ENCODE results near the gene CDK19.

The CDK19 gene

GRCh38 chr6:110655821-110656220, 159.4 kb downstream of the CDK19 start:
- Histone ChIP-seq H2BK120ac (ENCODE audit: low read depth, low read length) (no peak overlapping the region), H3K4me2 (ENCODE audit: low read length, poor library complexity, severe bottlenecking) (no peak overlapping the region), H3K27ac (ENCODE audit: low read length, poor library complexity, severe bottlenecking) (no peak overlapping the region), H3K23ac (ENCODE audit: low read length in 2 of 2) (no peak overlapping the region), H2AK5ac (ENCODE audit: low read length, severe bottlenecking) (no peak overlapping the region), H2AFZ (ENCODE audit: low read depth, low read length) (no peak overlapping the region), H3K4me1 (ENCODE audit: control insufficient read depth, insufficient read depth, low read depth, low read length) (no peaks in the 10 kb centered on the region), H3K14ac (ENCODE audit: low read length in 2 of 2) (no peak overlapping the region), H3K4ac (ENCODE audit: low read depth in 1 of 2, low read length in 2 of 2) (no peak overlapping the region), H2BK15ac (ENCODE audit: low read depth, poor library complexity, severe bottlenecking) (no peak overlapping the region), H2BK12ac (ENCODE audit: low read length in 2 of 2) (no peak overlapping the region), H3K79me1 (replicated peaks; ENCODE audit: low read length, poor library complexity, severe bottlenecking) (peaks cover 6% of the 10 kb centered on the region), H3K9ac (ENCODE audit: low read length) (no peak overlapping the region), H4K8ac (ENCODE audit: low read length) (no peak overlapping the region), H3K4me3 (ENCODE audit: insufficient read depth in 1 of 2, low read depth in 1 of 2, low read length in 2 of 2) (no peak overlapping the region), H3K36me3 (ENCODE audit: control insufficient read depth in 1 of 2, insufficient read depth in 2 of 2, low read depth in 1 of 2, low read length in 2 of 2) (peaks cover 0 to 7% of the 10 kb centered on the region in 2 experiments), H3K9me3 (ENCODE audit: control insufficient read depth, low read length) (no peaks in the 10 kb centered on the region), H4K91ac (ENCODE audit: low read length) (no peak overlapping the region), H3K27me3 (ENCODE audit: control insufficient read depth in 1 of 2, insufficient read depth in 1 of 2, low read length in 2 of 2) (no peaks in the 10 kb centered on the region), H3K18ac (ENCODE audit: low read depth in 1 of 2, low read length in 2 of 2) (no peak overlapping the region), H2BK5ac (ENCODE audit: low read depth, low read length, poor library complexity, severe bottlenecking) (no peak overlapping the region)
- no peak for DNase-seq
- WGBS, result 100% methylated on average over 1 of the region's 1 CpG

- H4K91ac ChIP-seq (ENCODE audit: low read length), result no peak overlapping the region
- no peak overlapping the region for H2BK15ac ChIP-seq (ENCODE audit: low read depth, poor library complexity, severe bottlenecking)
- no peak overlapping the region for H3K27ac ChIP-seq (ENCODE audit: low read length, poor library complexity, severe bottlenecking)
- H3K9me3 ChIP-seq (ENCODE audit: control insufficient read depth, low read length), result no peaks in the 10 kb centered on the region
- no peak overlapping the region for H3K18ac ChIP-seq (ENCODE audit: low read depth in 1 of 2, low read length in 2 of 2)
- no peak overlapping the region for H3K4me2 ChIP-seq (ENCODE audit: low read length, poor library complexity, severe bottlenecking)
- H2BK120ac ChIP-seq (ENCODE audit: low read depth, low read length), result no peak overlapping the region
- no peak overlapping the region for H2BK5ac ChIP-seq (ENCODE audit: low read depth, low read length, poor library complexity, severe bottlenecking)
- no peak overlapping the region for H2BK12ac ChIP-seq (ENCODE audit: low read length in 2 of 2)
- no peaks in the 10 kb centered on the region for H3K36me3 ChIP-seq (ENCODE audit: control insufficient read depth in 1 of 2, insufficient read depth in 2 of 2, low read depth in 1 of 2, low read length in 2 of 2)
- H3K14ac ChIP-seq (ENCODE audit: low read length in 2 of 2), result no peak overlapping the region
- H3K4me1 ChIP-seq (ENCODE audit: control insufficient read depth, insufficient read depth, low read depth, low read length), result no peaks in the 10 kb centered on the region
- peak; percentile 15 for DNase-seq
- H3K4ac ChIP-seq (ENCODE audit: low read depth in 1 of 2, low read length in 2 of 2), result no peak overlapping the region
- H2AK5ac ChIP-seq (ENCODE audit: low read length, severe bottlenecking), result no peak overlapping the region
- no peak overlapping the region for H3K23ac ChIP-seq (ENCODE audit: low read length in 2 of 2)
- peaks cover 3% of the 10 kb centered on the region for H3K79me1 ChIP-seq (replicated peaks; ENCODE audit: low read length, poor library complexity, severe bottlenecking)
- 86% methylated on average over 6 of the region's 7 CpGs for WGBS
- no peak overlapping the region for H2AFZ ChIP-seq (ENCODE audit: low read depth, low read length)
- H3K4me3 ChIP-seq (ENCODE audit: insufficient read depth in 1 of 2, low read depth in 1 of 2, low read length in 2 of 2), result no peak overlapping the region
- no peak overlapping the region for H4K8ac ChIP-seq (ENCODE audit: low read length)
- no peaks in the 10 kb centered on the region for H3K27me3 ChIP-seq (ENCODE audit: control insufficient read depth in 1 of 2, insufficient read depth in 1 of 2, low read length in 2 of 2)
- no peak overlapping the region for H3K9ac ChIP-seq (ENCODE audit: low read length)
Observed at GRCh38 chr6:110654096-110654820, 161.0 kb downstream of the CDK19 start.

DNA sequence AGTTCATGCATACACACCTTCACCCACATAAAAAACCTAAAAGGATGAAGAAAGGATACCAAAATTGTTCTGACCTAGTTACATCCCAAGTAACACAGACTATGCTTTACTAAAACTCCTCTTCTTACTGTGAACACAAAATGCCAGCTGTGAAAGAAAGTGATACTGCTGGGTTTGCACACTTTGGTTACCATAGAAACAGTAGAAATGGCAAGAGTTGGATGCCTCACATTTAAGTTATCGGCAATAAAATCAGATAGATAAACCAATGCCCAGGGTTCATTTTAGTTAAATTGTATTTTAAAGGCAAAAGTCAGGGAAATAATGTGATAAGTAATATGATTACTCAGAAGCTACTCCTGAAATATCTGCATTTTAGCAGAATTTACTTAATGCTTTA, 161.9 kb downstream of the CDK19 start:
- H2BK120ac ChIP-seq (ENCODE audit: low read depth, low read length), result no peak overlapping the region
- 100% methylated on average over 1 of the region's 1 CpG for WGBS
- H3K14ac ChIP-seq (ENCODE audit: low read length in 2 of 2), result no peak overlapping the region
- peaks cover 3% of the 10 kb centered on the region for H3K79me1 ChIP-seq (replicated peaks; ENCODE audit: low read length, poor library complexity, severe bottlenecking)
- H2BK12ac ChIP-seq (ENCODE audit: low read length in 2 of 2), result no peak overlapping the region
- no peak overlapping the region for H3K4me3 ChIP-seq (ENCODE audit: insufficient read depth in 1 of 2, low read depth in 1 of 2, low read length in 2 of 2)
- H3K9me3 ChIP-seq (ENCODE audit: control insufficient read depth, low read length), result no peaks in the 10 kb centered on the region
- no peak overlapping the region for H2AK5ac ChIP-seq (ENCODE audit: low read length, severe bottlenecking)
- H2AFZ ChIP-seq (ENCODE audit: low read depth, low read length), result no peak overlapping the region
- H3K23ac ChIP-seq (ENCODE audit: low read length in 2 of 2), result no peak overlapping the region
- DNase-seq, result no peak
- H3K36me3 ChIP-seq (ENCODE audit: control insufficient read depth in 1 of 2, insufficient read depth in 2 of 2, low read depth in 1 of 2, low read length in 2 of 2), result no peaks in the 10 kb centered on the region
- H3K27ac ChIP-seq (ENCODE audit: low read length, poor library complexity, severe bottlenecking), result no peak overlapping the region
- no peak overlapping the region for H4K91ac ChIP-seq (ENCODE audit: low read length)
- no peak overlapping the region for H2BK15ac ChIP-seq (ENCODE audit: low read depth, poor library complexity, severe bottlenecking)
- H4K8ac ChIP-seq (ENCODE audit: low read length), result no peak overlapping the region
- H3K9ac ChIP-seq (ENCODE audit: low read length), result no peak overlapping the region
- no peaks in the 10 kb centered on the region for H3K27me3 ChIP-seq (ENCODE audit: control insufficient read depth in 1 of 2, insufficient read depth in 1 of 2, low read length in 2 of 2)
- H2BK5ac ChIP-seq (ENCODE audit: low read depth, low read length, poor library complexity, severe bottlenecking), result no peak overlapping the region
- no peak overlapping the region for H3K4me2 ChIP-seq (ENCODE audit: low read length, poor library complexity, severe bottlenecking)
- no peak overlapping the region for H3K18ac ChIP-seq (ENCODE audit: low read depth in 1 of 2, low read length in 2 of 2)
- no peaks in the 10 kb centered on the region for H3K4me1 ChIP-seq (ENCODE audit: control insufficient read depth, insufficient read depth, low read depth, low read length)
- no peak overlapping the region for H3K4ac ChIP-seq (ENCODE audit: low read depth in 1 of 2, low read length in 2 of 2)

DNA sequence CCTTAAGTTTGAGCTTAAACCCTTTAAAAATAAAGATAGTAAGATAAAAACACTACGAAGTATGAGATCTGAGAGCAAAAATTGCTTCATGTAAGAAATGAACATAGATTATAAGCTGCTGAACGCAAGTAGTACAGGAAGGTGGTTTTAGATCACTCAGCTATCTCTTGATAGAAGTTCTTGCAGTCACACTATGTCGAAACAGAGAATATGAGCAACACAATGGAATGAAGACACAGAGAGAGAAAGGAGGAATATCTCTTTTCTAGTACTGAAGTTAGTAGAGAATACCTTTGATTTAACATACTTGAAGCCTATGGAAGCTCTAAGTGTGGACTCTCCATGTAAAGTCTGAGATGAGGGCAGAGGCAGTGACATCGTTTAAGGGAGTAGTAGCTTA, 162.7 kb downstream of the CDK19 start:
- WGBS, result 98% methylated on average over 4 of the region's 4 CpGs
- no peak overlapping the region for H3K4ac ChIP-seq (ENCODE audit: low read depth in 1 of 2, low read length in 2 of 2)
- no peak overlapping the region for H3K23ac ChIP-seq (ENCODE audit: low read length in 2 of 2)
- H2AFZ ChIP-seq (ENCODE audit: low read depth, low read length), result no peak overlapping the region
- no peak overlapping the region for H3K27ac ChIP-seq (ENCODE audit: low read length, poor library complexity, severe bottlenecking)
- H2BK15ac ChIP-seq (ENCODE audit: low read depth, poor library complexity, severe bottlenecking), result no peak overlapping the region
- H2BK12ac ChIP-seq (ENCODE audit: low read length in 2 of 2), result no peak overlapping the region
- H3K9ac ChIP-seq (ENCODE audit: low read length), result no peak overlapping the region
- no peak overlapping the region for H3K4me3 ChIP-seq (ENCODE audit: insufficient read depth in 1 of 2, low read depth in 1 of 2, low read length in 2 of 2)
- no peak overlapping the region for H2AK5ac ChIP-seq (ENCODE audit: low read length, severe bottlenecking)
- no peaks in the 10 kb centered on the region for H3K4me1 ChIP-seq (ENCODE audit: control insufficient read depth, insufficient read depth, low read depth, low read length)
- H2BK120ac ChIP-seq (ENCODE audit: low read depth, low read length), result no peak overlapping the region
- no peak overlapping the region for H2BK5ac ChIP-seq (ENCODE audit: low read depth, low read length, poor library complexity, severe bottlenecking)
- H3K18ac ChIP-seq (ENCODE audit: low read depth in 1 of 2, low read length in 2 of 2), result no peak overlapping the region
- no peaks in the 10 kb centered on the region for H3K27me3 ChIP-seq (ENCODE audit: control insufficient read depth in 1 of 2, insufficient read depth in 1 of 2, low read length in 2 of 2)
- no peak overlapping the region for H3K14ac ChIP-seq (ENCODE audit: low read length in 2 of 2)
- no peak overlapping the region for H4K8ac ChIP-seq (ENCODE audit: low read length)
- no peaks in the 10 kb centered on the region for H3K36me3 ChIP-seq (ENCODE audit: control insufficient read depth in 1 of 2, insufficient read depth in 2 of 2, low read depth in 1 of 2, low read length in 2 of 2)
- DNase-seq, result peak; percentile 34
- H3K4me2 ChIP-seq (ENCODE audit: low read length, poor library complexity, severe bottlenecking), result no peak overlapping the region
- H4K91ac ChIP-seq (ENCODE audit: low read length), result no peak overlapping the region
- no peaks in the 10 kb centered on the region for H3K9me3 ChIP-seq (ENCODE audit: control insufficient read depth, low read length)
- peaks cover 3% of the 10 kb centered on the region for H3K79me1 ChIP-seq (replicated peaks; ENCODE audit: low read length, poor library complexity, severe bottlenecking)
